DOHH2 (cell line): ENCODE data around the gene CYB5D1.

Experiments
- H3F3A ChIP-seq: fragments of 200-600 bp; sonication (generic), shearing (Covaris generic); 2 replicates; pipeline ENCODE4 v1.6.0; 2016; ENCODE audit warnings: antibody characterized with exemption, mild to moderate bottlenecking; ENCODE audit not compliant: control insufficient read depth, insufficient read depth
- H3K27ac ChIP-seq: fragments of 200-600 bp; sonication (generic); 2 replicates; pipeline ENCODE4 v1.5.1; 2014; ENCODE audit warnings: low read depth, mild to moderate bottlenecking, low read length, moderate library complexity
- H3K27me3 ChIP-seq: fragments of 200-600 bp; sonication (generic); 2 replicates; pipeline ENCODE4 v1.6.1; 2014; ENCODE audit warnings: mild to moderate bottlenecking, low read length, mixed read lengths; ENCODE audit not compliant: control insufficient read depth
- H3K36me3 ChIP-seq: fragments of 200-600 bp; sonication (generic); 2 replicates; pipeline ENCODE4 v1.6.1; 2014; ENCODE audit warnings: mild to moderate bottlenecking, low read length, moderate library complexity, mixed read lengths; ENCODE audit not compliant: control insufficient read depth
- H3K4me1 ChIP-seq: fragments of 200-600 bp; sonication (generic); 2 replicates; pipeline ENCODE4 v1.6.1; 2014; ENCODE audit warnings: mild to moderate bottlenecking, low read length, mixed read lengths; ENCODE audit not compliant: control insufficient read depth
- H3K4me2 ChIP-seq: fragments of 200-600 bp; sonication (generic); 2 replicates; pipeline ENCODE4 v1.6.0; 2014; ENCODE audit warnings: mild to moderate bottlenecking, low read length, moderate library complexity
- H3K4me3 ChIP-seq: fragments of 200-600 bp; sonication (generic); 2 replicates; pipeline ENCODE4 v1.5.1; 2014; ENCODE audit warnings: mild to moderate bottlenecking, low read length, mixed read lengths
- H3K79me2 ChIP-seq: fragments of 200-600 bp; sonication (generic); 2 replicates; pipeline ENCODE4 v1.6.1; 2014; ENCODE audit warnings: mild to moderate bottlenecking, low read length, mixed read lengths; ENCODE audit not compliant: control insufficient read depth
- H3K9me2 ChIP-seq: fragments of 200-600 bp; sonication (generic); replicated peaks from 2 replicates; pipeline ENCODE4 v1.6.1; 2014; ENCODE audit warnings: mild to moderate bottlenecking, low read length, mixed read lengths; ENCODE audit not compliant: control insufficient read depth
- H3K9me3 ChIP-seq: fragments of 200-600 bp; sonication (generic); 2 replicates; pipeline ENCODE4 v1.6.1; 2014; ENCODE audit warnings: antibody characterized with exemption, low read length, mixed read lengths; ENCODE audit not compliant: control insufficient read depth, insufficient read depth
- H4K20me1 ChIP-seq: fragments of 200-600 bp; sonication (generic); 2 replicates; pipeline ENCODE4 v1.6.0; 2014; ENCODE audit warnings: low read depth, mild to moderate bottlenecking, antibody characterized with exemption, low read length, moderate library complexity; ENCODE audit not compliant: control insufficient read depth, insufficient read depth
- EZH2phosphoT487 ChIP-seq: fragments of 200-600 bp; sonication (generic); IDR thresholded peaks from 2 replicates; pipeline ENCODE4 v1.6.1; 2017; ENCODE audit warnings: borderline replicate concordance, mild to moderate bottlenecking, antibody characterized with exemption, low read length, moderate library complexity, mixed read lengths
- TF ChIP-seq, protein P1 (sequence below): fragments of 200-600 bp; sonication (generic); IDR thresholded peaks from one replicate; pipeline ENCODE4 v1.5.1; 2014; ENCODE audit warnings: antibody characterized with exemption, mild to moderate bottlenecking, low read depth, low read length; ENCODE audit not compliant: poor library complexity, severe bottlenecking

The CYB5D1 gene

GRCh38 chr17:7831233-7831632 lies 26.6 kb upstream of the CYB5D1 start:
- Histone ChIP-seq H3K9me3 (no peaks in the 10 kb centered on the region), H3K79me2 (peaks cover under 1% of the 10 kb centered on the region; the same call in 1 of the 2 replicates), H3K27me3 (peaks cover 27% of the 10 kb centered on the region), H3K4me1 (peaks cover 10% of the 10 kb centered on the region), H3K27ac (no peak overlapping the region), H3K9me2 (no peaks in the 10 kb centered on the region), H3F3A (0 out of 2 replicates have a peak, but pooled peaks cover 8% of the 10 kb centered on the region), H3K4me2 (no peak overlapping the region), H3K4me3 (no peak overlapping the region), H3K36me3 (no peaks in the 10 kb centered on the region), H4K20me1 (no peaks in the 10 kb centered on the region)
- no peak for TF ChIP-seq EZH2phosphoT487
- TF ChIP-seq, protein P1, sequence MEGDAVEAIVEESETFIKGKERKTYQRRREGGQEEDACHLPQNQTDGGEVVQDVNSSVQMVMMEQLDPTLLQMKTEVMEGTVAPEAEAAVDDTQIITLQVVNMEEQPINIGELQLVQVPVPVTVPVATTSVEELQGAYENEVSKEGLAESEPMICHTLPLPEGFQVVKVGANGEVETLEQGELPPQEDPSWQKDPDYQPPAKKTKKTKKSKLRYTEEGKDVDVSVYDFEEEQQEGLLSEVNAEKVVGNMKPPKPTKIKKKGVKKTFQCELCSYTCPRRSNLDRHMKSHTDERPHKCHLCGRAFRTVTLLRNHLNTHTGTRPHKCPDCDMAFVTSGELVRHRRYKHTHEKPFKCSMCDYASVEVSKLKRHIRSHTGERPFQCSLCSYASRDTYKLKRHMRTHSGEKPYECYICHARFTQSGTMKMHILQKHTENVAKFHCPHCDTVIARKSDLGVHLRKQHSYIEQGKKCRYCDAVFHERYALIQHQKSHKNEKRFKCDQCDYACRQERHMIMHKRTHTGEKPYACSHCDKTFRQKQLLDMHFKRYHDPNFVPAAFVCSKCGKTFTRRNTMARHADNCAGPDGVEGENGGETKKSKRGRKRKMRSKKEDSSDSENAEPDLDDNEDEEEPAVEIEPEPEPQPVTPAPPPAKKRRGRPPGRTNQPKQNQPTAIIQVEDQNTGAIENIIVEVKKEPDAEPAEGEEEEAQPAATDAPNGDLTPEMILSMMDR: no peak

- H3K4me1 ChIP-seq: peaks cover 16% of the 10 kb centered on the region
- H4K20me1 ChIP-seq: no peaks in the 10 kb centered on the region
- H3K4me2 ChIP-seq: no peak overlapping the region
- peaks cover 9% of the 10 kb centered on the region for H3F3A ChIP-seq
- TF ChIP-seq EZH2phosphoT487: no peak
- TF ChIP-seq, protein P1: no peak
- H3K9me3 ChIP-seq: no peaks in the 10 kb centered on the region
- peaks cover 7% of the 10 kb centered on the region for H3K79me2 ChIP-seq
- peaks cover 22% of the 10 kb centered on the region for H3K27me3 ChIP-seq
- H3K36me3 ChIP-seq: 0 out of 2 replicates have a peak, but pooled peaks cover 3% of the 10 kb centered on the region
- no peak overlapping the region for H3K27ac ChIP-seq
- no peaks in the 10 kb centered on the region for H3K9me2 ChIP-seq
- no peak overlapping the region for H3K4me3 ChIP-seq
Measured at GRCh38 chr17:7832431-7832830, 25.4 kb upstream of the CYB5D1 start.

GRCh38 chr17:7833011-7833794 lies 24.6 kb upstream of the CYB5D1 start:
- peaks cover 21% of the 10 kb centered on the region for H3K4me1 ChIP-seq
- no peak for TF ChIP-seq EZH2phosphoT487
- TF ChIP-seq, protein P1: no peak
- no peaks in the 10 kb centered on the region for H4K20me1 ChIP-seq
- 0 out of 2 replicates have a peak, but pooled peaks cover 3% of the 10 kb centered on the region for H3K36me3 ChIP-seq
- H3K27me3 ChIP-seq: peaks cover 20% of the 10 kb centered on the region
- peak overlapping the region; percentile 93 for H3K4me2 ChIP-seq
- H3K9me2 ChIP-seq: no peaks in the 10 kb centered on the region
- H3K79me2 ChIP-seq: peaks cover 12% of the 10 kb centered on the region
- no peaks in the 10 kb centered on the region for H3K9me3 ChIP-seq
- peak overlapping the region; percentile 78 for H3K4me3 ChIP-seq
- H3K27ac ChIP-seq: no peak overlapping the region
- H3F3A ChIP-seq: peaks cover 14% of the 10 kb centered on the region
